ENCODE results near the gene TIGD6. TPM values are rescaled to one million over a fixed set of nuclear protein-coding genes. Genes with fewer than 3 reads are reported as not detected.

TIGD6 gene
- total RNA-seq, 4 donors from 2014 or later = 1.2 to 4.5 (median 2.7) TPM

GRCh38 chr5:149990518-149991376, 9.7 kb downstream of the TIGD6 start:
- Histone ChIP-seq H3K27ac (no peak overlapping the region), H3K9me3 (no peaks in the 10 kb centered on the region), H3K27me3 (no peaks in the 10 kb centered on the region), H3K4me1 (peaks cover 0 to 4% (median 0%) of the 10 kb centered on the region in 4 donors), H3K4me3 (no peak overlapping the region), H3K36me3 (peaks cover 0 to 4% (median 0%) of the 10 kb centered on the region in 3 donors)
- peak; percentile 76 to 99 (median 96) for TF ChIP-seq CTCF (IDR thresholded peaks at IDR 0.05)
- TF ChIP-seq POLR2A (IDR thresholded peaks at IDR 0.05) = no peak
- peak; percentile 70 to 92 (median 78) for DNase-seq

GRCh38 chr5:149988126-149988525, 12.3 kb downstream of the TIGD6 start:
- Histone ChIP-seq H3K27ac (no peak overlapping the region), H3K27me3 (no peaks in the 10 kb centered on the region), H3K4me1 (peaks cover 0 to 4% (median 0%) of the 10 kb centered on the region in 4 donors), H3K4me3 (no peak overlapping the region), H3K9me3 (no peaks in the 10 kb centered on the region), H3K36me3 (peaks cover 0 to 17% (median 0%) of the 10 kb centered on the region in 3 donors)
- TF ChIP-seq CTCF (IDR thresholded peaks at IDR 0.05) = no peak
- no peak for TF ChIP-seq POLR2A (IDR thresholded peaks at IDR 0.05)
- no peak for DNase-seq

GRCh38 chr5:149982505-149982904, 17.9 kb downstream of the TIGD6 start:
- H3K27me3 ChIP-seq = no peaks in the 10 kb centered on the region
- peaks cover 0 to 56% (median 0%) of the 10 kb centered on the region in 3 donors for H3K36me3 ChIP-seq
- DNase-seq = no peak
- H3K9me3 ChIP-seq = no peaks in the 10 kb centered on the region
- H3K4me3 ChIP-seq = no peak overlapping the region
- H3K4me1 ChIP-seq = no peaks in the 10 kb centered on the region
- TF ChIP-seq CTCF (IDR thresholded peaks at IDR 0.05) (no peak), POLR2A (IDR thresholded peaks at IDR 0.05) (no peak)
- H3K27ac ChIP-seq = no peak overlapping the region

GRCh38 chr5:149981206-149981605, 19.2 kb downstream of the TIGD6 start:
- TF ChIP-seq CTCF (IDR thresholded peaks at IDR 0.05) = no peak
- no peak for TF ChIP-seq POLR2A (IDR thresholded peaks at IDR 0.05)
- Histone ChIP-seq H3K4me3 (no peak overlapping the region), H3K36me3 (peaks cover 0 to 56% (median 0%) of the 10 kb centered on the region in 3 donors), H3K9me3 (no peaks in the 10 kb centered on the region), H3K27me3 (no peaks in the 10 kb centered on the region), H3K27ac (no peak overlapping the region), H3K4me1 (no peaks in the 10 kb centered on the region)
- DNase-seq = no peak

- Histone ChIP-seq H3K4me3 (no peak overlapping the region), H3K27me3 (no peaks in the 10 kb centered on the region), H3K4me1 (no peaks in the 10 kb centered on the region), H3K36me3 (peaks cover 0 to 52% (median 0%) of the 10 kb centered on the region in 3 donors), H3K27ac (no peak overlapping the region), H3K9me3 (no peaks in the 10 kb centered on the region)
- TF ChIP-seq CTCF (IDR thresholded peaks at IDR 0.05) (no peak), POLR2A (IDR thresholded peaks at IDR 0.05) (no peak)
- no peak for DNase-seq
These were observed 20.6 kb downstream of the TIGD6 start for GRCh38 chr5:149979896-149980295.
